ENCODE data around the gene MAD2L1.
"Not testable (repeated sequence)": the region's sequence is repeated elsewhere in the genome, so short reads cannot be mapped to it uniquely, and the experiment has no call there.

MAD2L1 gene

GRCh38 chr4:120066517-120067340 lies at the start of gene MAD2L1:
Gene MAD2L1 (minus strand): TSS chr4:120066848. CDS start chr4:120066734, 114 bp downstream.
- peak; percentile 99 for DNase-seq

- DNase-seq = no peak
Measured at GRCh38 chr4:120111745-120112144, 45.1 kb upstream of the MAD2L1 start.

DNA sequence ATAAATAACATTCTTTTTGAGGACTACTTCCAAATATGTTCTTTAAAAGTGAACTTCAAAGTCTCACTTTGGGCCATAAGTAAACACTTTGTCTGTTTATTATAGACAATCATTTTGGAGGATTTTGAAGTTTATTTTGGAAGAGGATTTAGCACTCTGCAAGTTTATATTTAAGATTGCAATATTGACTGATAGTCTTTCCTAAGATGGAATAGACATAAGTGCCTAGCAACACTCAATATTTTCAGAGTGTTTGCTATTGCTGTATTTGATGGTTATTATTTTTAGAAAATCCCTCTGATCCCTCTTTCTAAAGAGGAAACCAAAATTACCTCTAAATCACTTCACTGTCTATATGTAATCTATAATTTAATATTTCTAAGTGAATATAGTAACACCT lies 42.8 kb upstream of the MAD2L1 start:
- no peak for DNase-seq

DNA sequence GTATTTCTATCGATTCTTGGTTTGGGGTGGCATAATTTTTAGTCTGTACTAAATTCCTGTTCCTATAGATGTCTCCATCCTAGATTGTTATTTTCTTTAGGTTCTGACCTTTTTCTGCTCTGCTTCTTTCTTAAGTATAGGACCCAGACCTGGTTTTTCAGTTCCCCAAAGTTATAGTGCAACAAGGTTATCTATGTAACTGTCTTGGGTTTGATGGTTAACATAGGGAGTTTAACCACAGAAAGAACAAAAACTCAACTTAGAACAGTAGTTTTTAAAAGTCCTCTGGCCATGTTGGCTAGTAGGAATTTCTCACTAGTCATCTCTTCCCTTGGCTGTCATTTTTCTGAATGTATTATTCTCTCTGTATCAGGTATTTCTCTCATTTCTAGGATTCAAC lies 38.8 kb upstream of the MAD2L1 start:
- DNase-seq = no peak

DNA sequence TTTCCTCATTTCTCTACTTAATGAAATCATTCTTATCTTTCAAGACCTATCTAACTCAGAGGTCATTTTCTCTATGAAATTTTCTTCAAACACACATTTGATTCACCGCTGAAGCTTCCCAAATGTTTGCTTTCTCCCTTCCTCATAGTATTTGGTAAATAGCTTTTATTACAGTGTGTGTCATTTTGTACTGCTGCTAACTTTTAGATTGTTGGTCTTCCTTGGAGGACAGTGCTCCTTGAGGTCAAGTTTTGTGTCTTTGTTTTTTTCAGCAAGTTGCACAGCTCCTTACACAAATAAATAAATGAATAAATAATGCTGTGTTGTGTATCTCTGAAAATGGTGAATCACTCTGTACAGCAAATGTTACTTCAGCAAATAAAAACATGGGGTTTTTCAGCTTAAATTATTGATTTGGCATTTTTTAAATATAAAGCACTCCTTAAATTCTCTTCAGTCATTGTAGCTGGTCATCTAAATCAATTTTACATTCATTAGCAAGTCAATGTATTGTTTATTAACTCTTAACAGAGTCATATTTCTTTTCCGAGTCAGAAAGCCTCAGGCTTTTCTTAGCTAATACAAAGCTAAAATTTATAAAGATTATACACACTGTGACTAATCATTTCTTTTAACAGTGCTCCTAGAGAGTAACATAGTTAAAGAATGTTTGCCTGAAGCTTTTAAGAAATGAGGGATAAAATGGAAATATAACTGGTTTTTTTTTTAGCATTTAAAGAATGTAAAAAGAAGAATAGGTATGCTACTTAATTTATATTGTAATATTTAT lies 30.1 kb upstream of the MAD2L1 start:
- DNase-seq = no peak

- no peak for DNase-seq
Measured at GRCh38 chr4:120088507-120088906, 21.9 kb upstream of the MAD2L1 start.

GRCh38 chr4:120088066-120088465 lies 21.4 kb upstream of the MAD2L1 start:
- not testable (repeated sequence) for DNase-seq

DNA sequence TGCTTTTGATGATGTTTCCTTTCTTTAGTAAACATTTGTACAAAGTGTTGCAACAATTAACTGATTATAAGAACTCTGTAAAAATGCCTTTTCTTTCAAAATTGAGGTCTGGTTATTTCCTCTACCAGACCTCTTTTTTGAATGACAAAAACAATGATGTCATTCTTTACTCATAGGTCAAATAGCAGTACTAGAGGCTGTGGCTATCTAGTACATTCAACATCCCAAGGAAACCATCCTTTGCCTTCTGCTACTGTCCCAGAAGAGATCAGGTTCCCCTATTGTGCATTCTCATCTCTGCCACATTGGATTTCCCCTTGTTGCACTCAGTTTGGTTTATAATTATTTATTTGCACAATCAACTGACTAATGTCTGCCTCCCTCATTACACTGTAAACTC lies 19.1 kb upstream of the MAD2L1 start:
- DNase-seq = no peak

DNA sequence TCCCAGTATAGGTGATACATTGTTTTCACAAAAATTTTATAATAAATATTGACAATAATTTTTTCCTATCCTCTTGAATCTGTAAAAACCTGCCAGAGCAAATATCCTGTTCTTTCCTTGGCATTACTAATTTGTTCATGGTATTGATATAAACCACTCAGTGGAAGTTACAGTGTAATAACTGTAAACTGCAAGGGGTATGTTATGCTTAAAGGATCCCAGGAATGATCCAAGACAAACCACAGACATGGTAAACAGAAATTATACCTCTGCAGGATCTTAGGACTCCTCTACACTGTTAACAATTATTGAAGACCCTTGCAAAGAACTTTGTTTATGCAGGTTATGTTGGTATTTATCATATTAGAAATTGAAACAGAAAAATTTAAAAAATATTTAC lies 17.7 kb upstream of the MAD2L1 start:
- DNase-seq = no peak

GRCh38 chr4:120083152-120083551 lies 16.5 kb upstream of the MAD2L1 start:
- no peak for DNase-seq

GRCh38 chr4:120082251-120082650 lies 15.6 kb upstream of the MAD2L1 start:
- no peak for DNase-seq

GRCh38 chr4:120081726-120082125 lies 15.1 kb upstream of the MAD2L1 start:
- no peak for DNase-seq

DNA sequence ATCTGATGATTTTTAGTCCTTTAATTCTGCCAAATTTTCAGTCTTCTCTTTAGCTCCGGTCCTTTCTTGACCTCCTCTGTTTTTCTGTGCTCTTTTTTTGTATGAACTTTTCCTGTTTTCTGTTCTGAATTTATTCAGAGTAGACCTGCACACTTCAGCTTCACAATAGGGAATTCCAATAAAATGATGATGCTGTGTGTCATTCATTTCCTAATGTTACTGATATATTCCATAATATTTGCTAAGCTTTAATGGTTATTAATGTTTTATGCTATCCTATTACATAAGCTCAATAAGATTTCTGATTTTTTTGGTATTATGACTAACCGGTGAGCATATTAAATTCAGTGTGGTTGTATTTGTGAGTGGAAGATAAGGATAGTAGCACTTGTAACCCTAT lies 13.9 kb upstream of the MAD2L1 start:
- no peak for DNase-seq

DNA sequence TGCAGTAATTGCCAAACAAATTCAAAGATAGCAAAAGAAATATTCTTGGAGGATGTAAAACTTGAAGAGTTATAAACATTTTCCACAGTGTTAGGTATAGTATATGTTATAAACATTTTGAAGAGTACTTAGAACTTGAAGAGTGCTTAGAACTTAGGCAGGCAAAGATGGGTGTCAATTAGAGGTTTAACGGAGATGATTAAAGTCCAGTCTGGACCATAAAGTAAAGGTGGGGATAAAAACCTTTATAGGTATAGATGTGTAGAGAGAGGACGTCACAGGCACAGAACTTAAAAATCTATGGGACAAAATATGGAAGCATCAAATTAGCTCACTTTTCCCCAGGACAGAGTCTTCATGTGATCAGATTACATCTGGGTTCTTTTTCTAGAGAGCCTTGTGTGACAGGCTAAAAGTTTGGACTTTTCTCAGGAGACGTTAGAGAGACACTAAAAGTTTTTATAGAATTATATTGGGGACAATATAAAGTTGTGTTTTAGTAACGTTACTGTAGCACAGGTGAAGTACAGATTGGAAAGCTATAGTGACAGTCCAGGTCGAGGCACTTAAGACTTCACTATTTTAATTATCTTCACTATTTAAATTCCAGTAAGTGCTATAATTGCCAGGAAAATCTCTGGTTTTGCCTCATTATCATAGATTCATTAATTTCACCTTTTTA lies 13.3 kb upstream of the MAD2L1 start:
- DNase-seq = no peak

DNA sequence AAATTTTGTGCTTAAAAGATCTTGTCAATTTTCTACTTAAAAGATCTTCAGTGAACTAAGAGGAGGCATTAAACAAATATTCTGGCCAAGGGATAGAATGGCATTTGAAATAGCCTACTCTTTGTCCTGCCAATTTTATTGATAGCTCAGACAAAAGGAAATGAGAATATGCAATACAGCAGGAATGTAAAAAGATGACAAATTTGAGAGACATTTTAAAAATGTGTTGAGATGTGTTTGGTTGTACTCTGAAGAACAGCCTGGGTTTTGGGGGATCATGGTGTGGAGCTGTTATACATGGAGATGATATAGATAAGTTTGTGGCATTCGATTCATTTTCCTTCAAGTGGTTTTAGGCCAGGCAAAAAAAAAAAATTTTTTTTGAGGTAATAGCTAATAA lies 11.6 kb upstream of the MAD2L1 start:
- DNase-seq = no peak

DNA sequence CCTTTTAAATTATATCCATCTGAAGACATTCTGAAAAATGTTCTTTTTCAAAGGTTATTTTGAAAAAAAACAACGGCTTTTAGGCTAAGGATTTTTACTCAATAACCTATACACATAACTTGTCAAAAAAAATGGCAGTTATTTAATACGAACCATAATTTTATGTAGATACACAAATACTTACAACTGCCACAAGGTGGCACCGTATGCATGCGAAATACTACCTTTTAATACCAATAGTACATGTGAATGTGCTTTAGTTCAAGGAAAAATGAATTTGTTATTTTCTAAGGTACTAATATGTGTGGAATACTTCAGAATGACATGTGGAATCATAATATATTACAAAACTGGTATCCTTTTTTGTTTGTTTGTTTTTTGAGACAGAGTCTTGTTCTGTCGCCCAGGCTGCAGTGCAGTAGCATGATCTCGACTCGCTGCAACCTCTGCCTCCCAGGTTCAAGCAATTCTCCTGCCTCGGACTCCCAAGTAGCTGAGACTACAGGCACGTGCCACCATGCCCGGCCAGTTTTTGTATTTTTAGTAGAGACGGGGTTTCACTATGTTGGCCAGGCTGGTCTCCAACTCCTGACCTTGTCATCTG lies 4.6 kb upstream of the MAD2L1 start:
- DNase-seq = peak; percentile 32

DNA sequence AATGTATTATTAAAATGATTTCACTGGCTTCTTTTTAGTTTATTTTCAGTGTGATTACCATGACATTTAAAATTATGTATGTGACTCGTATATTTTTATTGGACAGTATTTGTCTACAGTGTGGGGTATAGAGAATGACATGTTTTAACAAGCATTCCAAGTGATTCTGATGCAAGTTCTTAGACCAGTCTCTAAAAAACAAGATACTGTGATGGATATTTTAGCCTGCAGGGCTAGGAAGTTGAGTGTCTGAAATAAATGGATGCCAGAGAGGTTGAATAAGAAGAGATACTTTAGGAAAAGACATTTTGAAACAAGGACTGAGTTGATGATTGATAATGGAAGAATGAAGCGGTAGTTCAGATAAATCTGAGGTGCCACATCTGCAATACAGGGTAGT lies 3.5 kb upstream of the MAD2L1 start:
- DNase-seq = no peak

DNA sequence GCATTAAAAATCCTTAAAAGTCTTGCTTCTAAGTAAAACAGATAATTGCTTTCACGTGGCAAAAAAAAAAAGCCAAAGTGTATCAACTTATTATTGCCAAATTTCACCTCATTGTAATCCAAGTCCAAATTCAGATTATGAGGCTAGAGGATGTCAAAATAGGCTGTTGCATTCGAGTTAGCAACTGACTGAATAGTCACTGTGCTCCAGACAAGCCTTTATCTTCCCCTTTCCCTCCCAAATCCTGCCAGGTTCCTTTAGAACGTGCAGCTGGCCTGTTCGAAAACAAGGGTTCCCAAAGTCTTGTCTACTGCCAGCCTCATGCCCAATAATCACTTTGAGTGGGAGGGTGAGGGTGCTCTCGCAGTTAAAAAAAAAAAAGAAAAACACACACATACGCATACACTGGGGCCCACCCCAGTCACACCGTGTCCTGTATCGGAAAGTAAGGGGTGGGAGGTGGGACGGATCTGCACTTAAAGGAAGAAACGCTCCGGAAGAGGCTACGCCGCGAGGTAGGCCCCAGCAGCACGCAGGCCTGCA lies 603 bp downstream of the MAD2L1 start:
- DNase-seq = peak; percentile 38

DNA sequence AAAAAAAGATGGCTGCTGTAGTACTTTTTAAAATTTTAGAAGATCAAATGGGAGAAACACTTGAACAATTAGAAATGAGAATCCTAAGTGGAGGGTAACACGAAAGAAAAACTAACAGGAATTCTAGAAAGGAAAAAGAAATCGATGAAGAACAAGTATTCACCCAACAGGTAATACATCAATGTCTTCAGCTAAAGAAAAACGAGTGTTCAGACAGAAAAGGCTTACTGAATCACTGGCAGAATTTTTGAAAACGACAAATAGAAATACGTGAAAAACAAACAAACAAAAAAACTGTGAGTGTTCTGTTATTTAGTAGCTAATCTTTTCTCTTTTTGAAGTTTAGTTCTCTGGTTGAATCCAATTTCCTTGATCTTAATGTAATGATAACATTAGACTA lies 1.8 kb downstream of the MAD2L1 start:
- no peak for DNase-seq

GRCh38 chr4:120063711-120064110 lies 2.9 kb downstream of the MAD2L1 start:
- not testable (repeated sequence) for DNase-seq

GRCh38 chr4:120062663-120063195 lies 3.9 kb downstream of the MAD2L1 start:
- DNase-seq = no peak

DNA sequence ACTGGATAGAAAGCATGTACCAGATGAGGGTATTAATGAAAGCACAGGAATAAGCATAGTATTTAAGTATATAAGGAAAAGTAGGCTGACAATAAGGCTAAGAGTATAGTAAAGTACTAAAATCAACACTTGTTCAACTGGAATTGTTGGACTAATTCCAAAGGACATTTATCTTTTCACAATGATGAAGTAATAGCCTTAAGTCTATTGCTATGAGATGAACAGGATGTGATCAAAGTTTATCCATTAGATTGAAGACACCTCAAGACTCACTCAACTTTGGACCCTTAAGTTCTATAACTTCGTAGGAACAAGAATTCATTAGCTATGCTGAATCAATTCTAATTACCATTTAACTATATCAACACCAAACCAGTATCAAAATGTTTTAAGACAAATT lies 7.6 kb downstream of the MAD2L1 start:
- DNase-seq = no peak

- DNase-seq = no peak
Measured at GRCh38 chr4:120057416-120057815, 9.2 kb downstream of the MAD2L1 start.
